GM10266 (cell line): ENCODE data around the gene NKG7.

ENCODE experiments used
- DNase-seq: peaks from one replicate; pipeline ENCODE4 v3.0.0; 2012; ENCODE audit errors: extremely low spot score
- CTCF ChIP-seq: IDR thresholded peaks from 2 replicates; pipeline ENCODE4 v1.5.1; 2012; ENCODE audit warnings: mild to moderate bottlenecking, low read depth; ENCODE audit not compliant: control insufficient read depth, insufficient read depth; ENCODE audit errors: missing control alignments

NKG7 gene

GRCh38 chr19:51356159-51356801 lies 16.2 kb downstream of the NKG7 start:
- no peak for TF ChIP-seq CTCF

GRCh38 chr19:51354742-51355148 lies 17.7 kb downstream of the NKG7 start:
- no peak for TF ChIP-seq CTCF
- DNase-seq, result no peak

More at GRCh38 chr19:51356159-51356801, 16.2 kb downstream of the NKG7 start:
- no peak for DNase-seq

GRCh38 chr19:51354103-51354741 lies 18.2 kb downstream of the NKG7 start:
- DNase-seq, result no peak
- TF ChIP-seq CTCF, result no peak

GRCh38 chr19:51352783-51353360 lies 19.6 kb downstream of the NKG7 start:
- no peak for TF ChIP-seq CTCF
- no peak for DNase-seq

DNA sequence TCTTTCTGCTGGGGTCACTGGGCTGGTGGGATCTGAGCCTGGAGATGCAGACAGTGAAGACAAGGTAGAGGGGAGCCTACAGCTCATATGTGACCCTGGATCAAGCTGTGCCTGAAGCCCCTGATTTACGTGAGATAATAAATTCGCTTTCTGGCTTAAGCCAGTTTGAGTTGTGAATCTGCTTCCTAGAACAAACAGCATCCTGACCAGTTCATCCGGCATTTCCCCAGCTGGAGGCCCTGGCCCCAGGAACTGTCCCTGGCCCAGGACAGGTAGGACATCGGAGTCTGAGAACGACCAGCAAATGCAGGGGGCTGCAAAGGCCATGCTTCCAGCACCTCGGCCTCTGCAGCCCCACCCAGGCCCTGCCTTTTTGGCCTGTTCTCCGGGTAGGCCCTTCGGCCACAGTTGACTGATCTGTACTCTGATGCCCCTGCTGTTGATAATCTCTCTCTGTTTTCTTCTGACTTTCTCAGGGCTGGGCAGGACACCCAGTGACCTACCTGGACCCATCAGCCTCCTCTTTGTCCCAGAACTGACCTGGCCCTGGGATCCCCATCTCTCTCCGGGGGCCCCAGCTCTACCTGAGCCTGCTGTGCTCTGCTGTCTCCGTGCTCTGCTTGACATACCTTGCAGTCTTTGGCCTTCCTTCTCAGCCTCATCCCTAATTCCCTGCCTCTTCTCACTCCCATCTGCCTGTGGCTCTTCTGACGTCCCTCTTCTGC lies 21.0 kb downstream of the NKG7 start:
- no peak for TF ChIP-seq CTCF
- DNase-seq, result no peak

- no peak for DNase-seq
- no peak for TF ChIP-seq CTCF
Measured at GRCh38 chr19:51347209-51347928, 25.1 kb downstream of the NKG7 start.
